Gastrocnemius medialis (tissue), 4 donors: ENCODE data around the gene ARHGAP15. TPM values are rescaled to one million over a fixed set of nuclear protein-coding genes. Genes with fewer than 3 reads are reported as not detected.

Experiments
- ATAC-seq, 2 donors: fragments of 150-250 bp; one replicate each; pipeline ENCODE4 v1.9.1; 2016
- DNase-seq, 2 donors: peaks; one replicate each; pipeline ENCODE4 v3.0.0-alpha.2; 2019
- H3K27ac ChIP-seq, 4 donors: fragments of 200-600 bp; sonication (generic); 1 replicate in 1 of 4; 2 replicates in 3 of 4; pipeline ENCODE4 v1.5.1; 2016 to 2018; ENCODE audit warnings: mild to moderate bottlenecking in 2 of 4, moderate library complexity in 1 of 4
- H3K27me3 ChIP-seq, 3 donors: fragments of 200-600 bp; sonication (generic) in 2 of 3; 1 replicate in 1 of 3; 2 replicates in 2 of 3; pipeline versions ENCODE4 v1.5.1 to v1.6.0; 2016 to 2019; ENCODE audit warnings: mild to moderate bottlenecking in 1 of 3, moderate library complexity in 1 of 3
- H3K36me3 ChIP-seq, 2 donors: fragments of 200-600 bp; sonication (generic) in 1 of 2; one replicate each; pipeline ENCODE4 v1.5.1; 2017 to 2018
- H3K4me1 ChIP-seq, 2 donors: fragments of 200-600 bp; sonication (generic) in 1 of 2; one replicate each; pipeline ENCODE4 v1.5.1; 2016 to 2017; ENCODE audit warnings: mild to moderate bottlenecking in 2 of 2
- H3K4me3 ChIP-seq, 4 donors: fragments of 200-600 bp; sonication (generic) in 3 of 4; 1 replicate in 1 of 4; 2 replicates in 3 of 4; pipeline ENCODE4 v1.5.1; 2016 to 2019; ENCODE audit warnings: mild to moderate bottlenecking in 2 of 4
- H3K9me3 ChIP-seq, 3 donors: fragments of 200-600 bp; sonication (generic) in 2 of 3; 1 replicate in 1 of 3; 2 replicates in 2 of 3; pipeline ENCODE4 v1.5.1; 2016 to 2019
- CTCF ChIP-seq, 5 experiments: fragments of 450-650 bp in 3 of 5; fragments of 200-600 bp in 2 of 5; sonication (generic) in 2 of 5; IDR thresholded peaks in 4 of 5; conservative IDR thresholded peaks in 1 of 5; 1 replicate in 4 of 5; 2 replicates in 1 of 5; pipeline ENCODE4 v1.5.1; 2016 to 2019; ENCODE audit warnings: antibody characterized with exemption in 5 of 5, mild to moderate bottlenecking in 3 of 5, moderate library complexity in 3 of 5
- POLR2A ChIP-seq, 2 donors: fragments of 450-650 bp; IDR thresholded peaks; one replicate each; pipeline ENCODE4 v1.6.1; 2017; ENCODE audit warnings: antibody characterized with exemption in 2 of 2, mild to moderate bottlenecking in 2 of 2, moderate library complexity in 2 of 2
- in situ Hi-C, 4 donors: fragments of 200-750 bp; cut with MboI; loops; one replicate each; pipeline versions ENCODE4 v1.15.0 to v1.8.0; 2017; ENCODE audit warnings: low sequenced_read_pairs in 4 of 4
- intact Hi-C: fragments of 100-400 bp; cut with DNase I; formaldehyde crosslinking; loops from one replicate; pipeline ENCODE4 v1.15.1; 2023; ENCODE audit warnings: low total_unique reads
- total RNA-seq, 4 donors: library from RNA; depleted of rRNA; stranded (reverse); fragments of >200 nt; gene quantifications; one replicate each; pipeline versions ENCODE4 v1.1.0 to v1.2.3, GENCODE V29; 2016

Gene ARHGAP15
- total RNA-seq, 4 donors from 2014 or later, result 1.2 to 3.2 (median 1.3) TPM; not detected in 1

GRCh38 chr2:143564419-143564818, 435.2 kb downstream of the ARHGAP15 start:
- H3K36me3 ChIP-seq, result no peaks in the 10 kb centered on the region
- TF ChIP-seq POLR2A (IDR thresholded peaks at IDR 0.05) (no peak), CTCF (IDR thresholded peaks at IDR 0.05 in 4 of 5, conservative IDR thresholded peaks at IDR 0.05 in 1 of 5) (no peak)
- in situ Hi-C loops, result no loop called here
- no peak overlapping the region for H3K27ac ChIP-seq
- no peaks in the 10 kb centered on the region for H3K27me3 ChIP-seq
- H3K4me3 ChIP-seq, result no peak overlapping the region
- no peak for DNase-seq
- intact Hi-C loops, result no loop called here
- no peak for ATAC-seq
- no peaks in the 10 kb centered on the region for H3K9me3 ChIP-seq
- no peaks in the 10 kb centered on the region for H3K4me1 ChIP-seq

- Histone ChIP-seq H3K36me3 (no peaks in the 10 kb centered on the region), H3K9me3 (no peaks in the 10 kb centered on the region)
- intact Hi-C loops, result no loop called here
Measured at GRCh38 chr2:143571747-143572146, 442.5 kb downstream of the ARHGAP15 start.

GRCh38 chr2:143572421-143572820, 443.2 kb downstream of the ARHGAP15 start:
- H3K9me3 ChIP-seq, result no peaks in the 10 kb centered on the region
- H3K4me1 ChIP-seq, result no peaks in the 10 kb centered on the region
- H3K36me3 ChIP-seq, result no peaks in the 10 kb centered on the region
- intact Hi-C loops, result no loop called here
- no peaks in the 10 kb centered on the region for H3K27me3 ChIP-seq
- in situ Hi-C loops, result no loop called here
- H3K27ac ChIP-seq, result no peak overlapping the region
- DNase-seq (no peak), ATAC-seq (no peak)
- no peak for TF ChIP-seq CTCF (IDR thresholded peaks at IDR 0.05 in 4 of 5, conservative IDR thresholded peaks at IDR 0.05 in 1 of 5)
- no peak for TF ChIP-seq POLR2A (IDR thresholded peaks at IDR 0.05)
- no peak overlapping the region for H3K4me3 ChIP-seq

More at GRCh38 chr2:143571747-143572146, 442.5 kb downstream of the ARHGAP15 start:
- in situ Hi-C loops, result no loop called here
- DNase-seq (no peak), ATAC-seq (no peak)
- Histone ChIP-seq H3K27me3 (no peaks in the 10 kb centered on the region), H3K4me3 (no peak overlapping the region), H3K4me1 (no peaks in the 10 kb centered on the region), H3K27ac (no peak overlapping the region)
- TF ChIP-seq POLR2A (IDR thresholded peaks at IDR 0.05) (no peak), CTCF (IDR thresholded peaks at IDR 0.05 in 4 of 5, conservative IDR thresholded peaks at IDR 0.05 in 1 of 5) (no peak)

- intact Hi-C loops (no loop called here), in situ Hi-C loops (no loop called here)
- TF ChIP-seq CTCF (IDR thresholded peaks at IDR 0.05 in 4 of 5, conservative IDR thresholded peaks at IDR 0.05 in 1 of 5) (no peak), POLR2A (IDR thresholded peaks at IDR 0.05) (no peak)
- H3K27ac ChIP-seq, result no peak overlapping the region
- no peak overlapping the region for H3K4me3 ChIP-seq
- ATAC-seq (no peak), DNase-seq (no peak)
- H3K27me3 ChIP-seq, result no peaks in the 10 kb centered on the region
- no peaks in the 10 kb centered on the region for H3K36me3 ChIP-seq
- no peaks in the 10 kb centered on the region for H3K9me3 ChIP-seq
- H3K4me1 ChIP-seq, result no peaks in the 10 kb centered on the region
Measured at GRCh38 chr2:143574069-143574468, 444.9 kb downstream of the ARHGAP15 start.

- TF ChIP-seq CTCF (IDR thresholded peaks at IDR 0.05 in 4 of 5, conservative IDR thresholded peaks at IDR 0.05 in 1 of 5) (no peak), POLR2A (IDR thresholded peaks at IDR 0.05) (no peak)
- Histone ChIP-seq H3K36me3 (no peaks in the 10 kb centered on the region), H3K9me3 (no peaks in the 10 kb centered on the region), H3K4me3 (no peak overlapping the region), H3K27me3 (no peaks in the 10 kb centered on the region), H3K27ac (no peak overlapping the region), H3K4me1 (no peaks in the 10 kb centered on the region)
- DNase-seq (no peak), ATAC-seq (no peak)
- in situ Hi-C loops (no loop called here), intact Hi-C loops (no loop called here)
Measured at GRCh38 chr2:143575340-143575739, 446.1 kb downstream of the ARHGAP15 start.
